ENCODE results near the gene CAMK4.

GRCh38 chr5:111282798-111283197 is 58.6 kb downstream of the CAMK4 start:
- TF ChIP-seq CTCF (IDR thresholded peaks at IDR 0.05) (no peak), POLR2A (IDR thresholded peaks at IDR 0.05) (no peak)

Data from thyroid gland (tissue), 4 donors.